GM12878 (cell line): ENCODE measurements around the gene MPZL1.

Experiments used
- BHLHE40 ChIP-seq, 2 experiments: fragments of 450-650 bp in 1 of 2; IDR thresholded peaks; 2 replicates each; pipeline ENCODE4 v1.6.1; 2011 to 2017; ENCODE audit warnings: low read depth in 2 of 2, borderline replicate concordance in 1 of 2, improper control_type of control experiment in 1 of 2, low read length in 1 of 2, mild to moderate bottlenecking in 1 of 2
- CREM ChIP-seq: IDR thresholded peaks from 2 replicates; pipeline ENCODE4 v1.6.1; 2014; ENCODE audit warnings: antibody characterized with exemption, low read depth
- EP300 ChIP-seq, 2 experiments: fragments of 150-350 bp in 1 of 2; IDR thresholded peaks; 2 replicates each; pipeline ENCODE4 v1.6.1; 2011 to 2012; ENCODE audit warnings: low read depth in 2 of 2, low read length in 2 of 2, borderline replicate concordance in 1 of 2, improper control_type of control experiment in 1 of 2, inconsistent platforms in 1 of 2; ENCODE audit not compliant: control insufficient read depth in 1 of 2
- EZH2 ChIP-seq: IDR thresholded peaks from 2 replicates; pipeline ENCODE4 v1.6.1; 2012; ENCODE audit warnings: low read depth, mild to moderate bottlenecking, control low read depth, inconsistent platforms, low read length, borderline replicate concordance; ENCODE audit not compliant: control insufficient read depth
- JUNB ChIP-seq: IDR thresholded peaks from 2 replicates; pipeline ENCODE4 v1.6.1; 2016; ENCODE audit warnings: antibody characterized with exemption, mild to moderate bottlenecking
- MTA3 ChIP-seq: IDR thresholded peaks from 2 replicates; pipeline ENCODE4 v1.6.1; 2012; ENCODE audit warnings: low read length, inconsistent platforms, borderline replicate concordance
- NFIC ChIP-seq: IDR thresholded peaks from 2 replicates; pipeline ENCODE4 v1.6.1; 2012; ENCODE audit warnings: low read depth, mild to moderate bottlenecking, inconsistent platforms, low read length, moderate library complexity
- POLR2A ChIP-seq: IDR thresholded peaks from 2 replicates; pipeline ENCODE4 v1.6.1; 2011; ENCODE audit warnings: low read depth, mild to moderate bottlenecking, low read length
- POLR2AphosphoS5 ChIP-seq: IDR thresholded peaks from 2 replicates; pipeline ENCODE4 v1.6.1; 2011; ENCODE audit warnings: mild to moderate bottlenecking, low read length, inconsistent platforms
- RCOR1 ChIP-seq: conservative IDR thresholded peaks from 2 replicates; pipeline ENCODE4 v1.6.1; 2012; ENCODE audit warnings: low read depth, low read length, improper control_type of control experiment
- TCF3 ChIP-seq: IDR thresholded peaks from 2 replicates; pipeline ENCODE4 v1.6.1; 2012; ENCODE audit warnings: low read depth, mild to moderate bottlenecking, low read length, borderline replicate concordance; ENCODE audit not compliant: insufficient read depth
- TF ChIP-seq, protein P1 (sequence below), 3 experiments: IDR thresholded peaks in 2 of 3; conservative IDR thresholded peaks in 1 of 3; 2 replicates each; pipeline ENCODE4 v1.5.1; 2011; ENCODE audit warnings: low read depth in 3 of 3, low read length in 3 of 3, mild to moderate bottlenecking in 3 of 3, control low read depth in 2 of 3, moderate library complexity in 2 of 3, inconsistent platforms in 1 of 3, mixed read lengths in 1 of 3; ENCODE audit not compliant: control insufficient read depth in 2 of 3, insufficient read depth in 1 of 3; ENCODE audit errors: extremely low read depth in 1 of 3
- TF ChIP-seq, protein P2 (sequence below): IDR thresholded peaks from 2 replicates; pipeline ENCODE4 v1.6.1; 2011; ENCODE audit warnings: borderline replicate concordance, low read depth, mild to moderate bottlenecking, moderate library complexity, mixed read lengths, low read length; ENCODE audit not compliant: insufficient read depth; ENCODE audit errors: extremely low read length

DNA sequence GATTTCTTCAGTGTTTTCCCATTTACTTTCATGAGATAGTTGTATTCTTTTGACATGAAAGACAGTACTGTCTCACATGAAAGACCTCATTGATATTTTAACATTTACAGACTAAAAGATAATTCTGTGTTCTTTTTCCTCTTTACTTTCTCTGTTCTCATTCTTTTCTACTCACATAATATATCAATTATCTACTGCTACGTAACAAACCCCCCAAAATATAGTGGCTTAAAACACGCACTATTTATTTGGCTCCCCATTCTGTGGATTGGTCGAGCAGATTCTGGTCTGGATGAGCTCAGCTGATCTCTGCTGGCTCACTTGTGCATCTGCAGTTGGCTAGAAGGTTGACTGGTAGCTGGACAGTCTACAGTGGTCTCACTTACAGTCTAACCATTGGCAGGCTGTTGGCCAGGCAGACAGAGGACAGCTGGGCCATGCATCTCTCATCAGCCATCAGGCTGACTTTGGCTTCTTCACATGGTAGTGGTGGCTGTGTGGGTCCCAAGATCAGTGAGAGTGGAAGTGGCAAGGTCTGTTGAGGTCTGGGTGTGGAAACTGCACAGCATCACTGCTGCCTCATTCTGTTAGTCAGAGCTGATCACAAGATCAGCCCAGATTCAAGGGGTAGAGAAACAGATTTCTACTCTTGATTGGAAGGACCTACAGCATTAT is 63.2 kb downstream of the MPZL1 start:
- TF ChIP-seq, protein P1, sequence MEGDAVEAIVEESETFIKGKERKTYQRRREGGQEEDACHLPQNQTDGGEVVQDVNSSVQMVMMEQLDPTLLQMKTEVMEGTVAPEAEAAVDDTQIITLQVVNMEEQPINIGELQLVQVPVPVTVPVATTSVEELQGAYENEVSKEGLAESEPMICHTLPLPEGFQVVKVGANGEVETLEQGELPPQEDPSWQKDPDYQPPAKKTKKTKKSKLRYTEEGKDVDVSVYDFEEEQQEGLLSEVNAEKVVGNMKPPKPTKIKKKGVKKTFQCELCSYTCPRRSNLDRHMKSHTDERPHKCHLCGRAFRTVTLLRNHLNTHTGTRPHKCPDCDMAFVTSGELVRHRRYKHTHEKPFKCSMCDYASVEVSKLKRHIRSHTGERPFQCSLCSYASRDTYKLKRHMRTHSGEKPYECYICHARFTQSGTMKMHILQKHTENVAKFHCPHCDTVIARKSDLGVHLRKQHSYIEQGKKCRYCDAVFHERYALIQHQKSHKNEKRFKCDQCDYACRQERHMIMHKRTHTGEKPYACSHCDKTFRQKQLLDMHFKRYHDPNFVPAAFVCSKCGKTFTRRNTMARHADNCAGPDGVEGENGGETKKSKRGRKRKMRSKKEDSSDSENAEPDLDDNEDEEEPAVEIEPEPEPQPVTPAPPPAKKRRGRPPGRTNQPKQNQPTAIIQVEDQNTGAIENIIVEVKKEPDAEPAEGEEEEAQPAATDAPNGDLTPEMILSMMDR (IDR thresholded peaks at IDR 0.05 in 2 of 3, conservative IDR thresholded peaks at IDR 0.05 in 1 of 3; ENCODE audit: control insufficient read depth in 2 of 3, extremely low read depth in 1 of 3, insufficient read depth in 1 of 3, low read depth in 3 of 3, low read length in 3 of 3), result no peak
- TF ChIP-seq TCF3 (no peak), EZH2 (no peak), CREM (no peak), NFIC (no peak), RCOR1 (no peak), BHLHE40 (IDR thresholded peaks at IDR 0.05; ENCODE audit: borderline replicate concordance in 1 of 2, low read depth in 2 of 2, low read length in 1 of 2) (no peak), MTA3 (no peak), EP300 (IDR thresholded peaks at IDR 0.05; ENCODE audit: borderline replicate concordance in 1 of 2, control insufficient read depth in 1 of 2, low read depth in 2 of 2, low read length in 2 of 2) (no peak), POLR2AphosphoS5 (no peak), JUNB (no peak), POLR2A (no peak)
- TF ChIP-seq, protein P2, sequence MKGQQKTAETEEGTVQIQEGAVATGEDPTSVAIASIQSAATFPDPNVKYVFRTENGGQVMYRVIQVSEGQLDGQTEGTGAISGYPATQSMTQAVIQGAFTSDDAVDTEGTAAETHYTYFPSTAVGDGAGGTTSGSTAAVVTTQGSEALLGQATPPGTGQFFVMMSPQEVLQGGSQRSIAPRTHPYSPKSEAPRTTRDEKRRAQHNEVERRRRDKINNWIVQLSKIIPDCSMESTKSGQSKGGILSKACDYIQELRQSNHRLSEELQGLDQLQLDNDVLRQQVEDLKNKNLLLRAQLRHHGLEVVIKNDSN, result no peak
